GM20000 (cell line): Measurements from ENCODE around the gene KLK12.

Experiments
- DNase-seq: peaks from one replicate; pipeline ENCODE4 v3.0.0; 2012; ENCODE audit warnings: low spot score
- TF ChIP-seq, protein P1 (sequence below): IDR thresholded peaks from 2 replicates; pipeline ENCODE4 v1.5.1; 2012; ENCODE audit warnings: mild to moderate bottlenecking, control low read depth; ENCODE audit errors: extremely low read depth, missing control alignments

Gene KLK12

GRCh38 chr19:51047031-51047335 lies 12.2 kb upstream of the KLK12 start:
- TF ChIP-seq, protein P1, sequence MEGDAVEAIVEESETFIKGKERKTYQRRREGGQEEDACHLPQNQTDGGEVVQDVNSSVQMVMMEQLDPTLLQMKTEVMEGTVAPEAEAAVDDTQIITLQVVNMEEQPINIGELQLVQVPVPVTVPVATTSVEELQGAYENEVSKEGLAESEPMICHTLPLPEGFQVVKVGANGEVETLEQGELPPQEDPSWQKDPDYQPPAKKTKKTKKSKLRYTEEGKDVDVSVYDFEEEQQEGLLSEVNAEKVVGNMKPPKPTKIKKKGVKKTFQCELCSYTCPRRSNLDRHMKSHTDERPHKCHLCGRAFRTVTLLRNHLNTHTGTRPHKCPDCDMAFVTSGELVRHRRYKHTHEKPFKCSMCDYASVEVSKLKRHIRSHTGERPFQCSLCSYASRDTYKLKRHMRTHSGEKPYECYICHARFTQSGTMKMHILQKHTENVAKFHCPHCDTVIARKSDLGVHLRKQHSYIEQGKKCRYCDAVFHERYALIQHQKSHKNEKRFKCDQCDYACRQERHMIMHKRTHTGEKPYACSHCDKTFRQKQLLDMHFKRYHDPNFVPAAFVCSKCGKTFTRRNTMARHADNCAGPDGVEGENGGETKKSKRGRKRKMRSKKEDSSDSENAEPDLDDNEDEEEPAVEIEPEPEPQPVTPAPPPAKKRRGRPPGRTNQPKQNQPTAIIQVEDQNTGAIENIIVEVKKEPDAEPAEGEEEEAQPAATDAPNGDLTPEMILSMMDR, result no peak
- no peak for DNase-seq

GRCh38 chr19:51044327-51044726 lies 9.5 kb upstream of the KLK12 start:
- TF ChIP-seq, protein P1, result no peak
- no peak for DNase-seq

- DNase-seq, result no peak
- TF ChIP-seq, protein P1, result no peak
Measured at GRCh38 chr19:51043497-51043896, 8.7 kb upstream of the KLK12 start.

- TF ChIP-seq, protein P1, result no peak
- no peak for DNase-seq
Measured at GRCh38 chr19:51040151-51040550, 5.3 kb upstream of the KLK12 start.

DNA sequence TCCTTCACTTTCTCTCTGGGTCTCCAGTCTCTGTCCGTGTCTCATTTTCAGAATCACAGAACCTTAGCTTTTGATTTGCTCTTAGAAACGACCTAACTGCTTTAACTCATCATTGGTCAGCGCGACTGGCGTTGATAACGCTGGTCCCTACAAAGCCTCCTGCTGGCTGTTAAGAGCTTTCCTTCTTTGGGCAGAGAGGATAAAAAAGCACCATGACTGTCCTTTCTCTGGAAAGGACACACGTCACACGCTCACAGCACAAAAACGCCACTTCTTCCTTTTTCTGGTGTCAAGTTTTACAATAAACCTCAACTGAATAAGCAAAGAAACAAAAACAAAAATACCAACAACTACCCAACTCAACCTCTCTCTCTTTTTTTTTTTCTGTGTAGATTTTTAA lies 1.7 kb upstream of the KLK12 start:
- TF ChIP-seq, protein P1, result no peak
- no peak for DNase-seq

- no peak for DNase-seq
- TF ChIP-seq, protein P1, result no peak
Measured at GRCh38 chr19:51031880-51032225, 2.9 kb downstream of the KLK12 start.

DNA sequence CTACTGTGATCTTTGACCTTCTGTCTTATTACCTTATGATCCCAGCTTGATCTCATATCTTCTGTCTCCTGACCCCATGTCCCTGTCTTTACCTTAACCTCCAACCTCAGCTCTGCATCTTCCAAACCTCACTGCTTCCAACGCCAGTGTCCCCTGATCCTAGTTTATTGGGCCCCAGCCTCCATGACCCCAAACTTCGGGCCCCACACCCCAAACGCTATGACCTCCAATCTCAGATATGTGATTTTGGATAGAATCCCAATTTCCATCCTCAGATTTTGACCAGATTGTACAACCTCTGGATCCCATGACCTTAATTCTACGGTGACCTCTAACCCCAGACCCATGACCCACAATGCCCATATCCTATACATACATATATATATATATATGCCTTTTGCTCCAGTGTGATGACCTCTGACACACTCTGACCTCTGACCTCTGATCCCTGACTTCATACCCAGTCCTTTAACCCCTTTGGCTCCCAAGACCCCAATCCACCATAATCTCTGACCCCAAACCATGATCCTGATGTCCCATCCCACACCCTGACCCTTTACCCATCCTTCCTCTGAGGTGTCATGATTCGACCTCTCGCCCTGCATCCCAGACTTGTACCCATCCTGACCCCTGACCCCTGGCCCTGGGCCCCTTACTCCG lies 3.5 kb downstream of the KLK12 start:
- TF ChIP-seq, protein P1, result no peak
- DNase-seq, result no peak
